Pancreas (tissue), 10 donors: ENCODE results near the gene NNAT. TPM values are rescaled to one million over a fixed set of nuclear protein-coding genes. Genes with fewer than 3 reads are reported as not detected.
"Not testable (repeated sequence)": the region's sequence is repeated elsewhere in the genome, so short reads cannot be mapped to it uniquely, and the experiment has no call there.

Source experiments
- ATAC-seq, 4 donors: fragments of 200-7000 bp; cut with Tn5 transposase; one replicate each; pipeline versions ENCODE4 v1.8.0 to v1.9.1; 2020; ENCODE audit warnings: mild to moderate bottlenecking in 4 of 4, moderate library complexity in 4 of 4
- DNase-seq, 6 donors: peaks; one replicate each; pipeline ENCODE4 v3.0.0-alpha.2; 2020
- FAIRE-seq: peaks from 2 replicates; lab custom pipeline; 2012; peaks lifted over from hg19 to GRCh38; lab: Jason Lieb, UNC
- H3K27ac ChIP-seq, 4 donors: fragments of 200-600 bp; sonication (generic); 1 replicate in 3 of 4; 2 replicates in 1 of 4; pipeline versions ENCODE4 v1.5.0 to v1.8.0; 2020
- H3K27me3 ChIP-seq, 4 donors: fragments of 200-600 bp; one replicate each; pipeline ENCODE4 v1.8.0; 2021
- H3K36me3 ChIP-seq, 3 donors: fragments of 200-600 bp; sonication (generic) in 1 of 3; one replicate each; pipeline versions ENCODE4 v1.5.0 to v1.8.0; 2020 to 2021
- H3K4me1 ChIP-seq, 3 donors: fragments of 200-600 bp; one replicate each; pipeline ENCODE4 v1.8.0; 2021
- H3K4me3 ChIP-seq, 4 donors: fragments of 200-600 bp; sonication (generic) in 2 of 4; one replicate each; pipeline versions ENCODE4 v1.5.0 to v1.8.0; 2020 to 2021
- H3K9me3 ChIP-seq, 4 donors: fragments of 200-600 bp; one replicate each; pipeline ENCODE4 v1.8.0; 2021
- CTCF ChIP-seq, 4 donors: fragments of 200-600 bp; sonication (generic) in 3 of 4; IDR thresholded peaks; one replicate each; pipeline versions ENCODE4 v1.5.0 to v1.8.0; 2021; ENCODE audit warnings: antibody characterized with exemption in 4 of 4
- WGBS, 2 donors: extraction: QIAGEN DNeasy Blood & Tissue Kit; methylation state at CpG; one replicate each; pipeline ENCODE4 v1.1.7; 2013; 5-methylcytosine and 5-hydroxymethylcytosine counted together
- intact Hi-C, 3 donors: fragments of 100-400 bp; cut with DNase I; formaldehyde crosslinking; loops; one replicate each; pipeline versions ENCODE4 v1.11.1 to v1.14.2; 2022
- polyA plus RNA-seq, 2 donors: library from polyadenylated mRNA; stranded (reverse); fragments of 200-250 nt; gene quantifications; one replicate each; pipeline ENCODE4 v1.2.3, GENCODE V29; 2013
- total RNA-seq, 6 donors: library from RNA; stranded (reverse); fragmentation: NEBNext Ultra II Directional in 4 of 6; extraction: Animal tissue kit (Norgen Biotek cat#: 25700) in 4 of 6; gene quantifications; one replicate each; pipeline versions ENCODE4 v1.2.1 to v1.2.4, GENCODE V29; 2021 to 2023
- donor health status: healthy with polysubstance abuse.
- donor health status: DM: no; HTN: no; CAD: no; lungs with moderate emphysema.
- donor health status: DM: no; HTN: no; CAD: no.
- donor health status: control.
- donor health status: control.
- donor health status: Bipolar disorder and iron deficiency.
- donor health status: DM: yes; HTN: yes; CAD: no.
- donor health status: DM: no; HTN: no; CAD: no.
- donor health status: DM: no; HTN: no; CAD: no.
- donor health status: DM: yes; HTN: yes; CAD: no.

The NNAT gene
- total and polyA plus RNA-seq, 8 donors: 0.31 to 1.0 (median 0.63) TPM; not detected in 4

- DNase-seq: no peak
- intact Hi-C loops: no loop called here
Measured at GRCh38 chr20:37542281-37542680, 21.2 kb downstream of the NNAT start.

GRCh38 chr20:37543828-37544227 is 22.8 kb downstream of the NNAT start:
- H3K36me3 ChIP-seq: no peaks in the 10 kb centered on the region
- H3K4me1 ChIP-seq: no peaks in the 10 kb centered on the region
- H3K4me3 ChIP-seq: no peak overlapping the region
- TF ChIP-seq CTCF (IDR thresholded peaks at IDR 0.05): no peak
- 56 to 68% methylated on average over 3 of the region's 3 CpGs for WGBS, 2 donors
- no peaks in the 10 kb centered on the region for H3K27me3 ChIP-seq
- FAIRE-seq: no peak
- DNase-seq: no peak
- intact Hi-C loops: no loop called here
- H3K9me3 ChIP-seq: no peaks in the 10 kb centered on the region
- no peak overlapping the region for H3K27ac ChIP-seq
- ATAC-seq: no peak

More at GRCh38 chr20:37542281-37542680, 21.2 kb downstream of the NNAT start:
- Histone ChIP-seq H3K27ac (no peak overlapping the region), H3K9me3 (no peaks in the 10 kb centered on the region), H3K4me1 (no peaks in the 10 kb centered on the region), H3K36me3 (no peaks in the 10 kb centered on the region), H3K4me3 (no peak overlapping the region), H3K27me3 (no peaks in the 10 kb centered on the region)
- ATAC-seq: no peak
- FAIRE-seq: no peak
- 57 to 60% methylated on average over 6 of the region's 6 CpGs for WGBS, 2 donors
- TF ChIP-seq CTCF (IDR thresholded peaks at IDR 0.05): no peak

GRCh38 chr20:37544386-37544785 is 23.3 kb downstream of the NNAT start:
- DNase-seq (no peak), FAIRE-seq (no peak)
- WGBS, 2 donors: 39 to 47% methylated on average over 3 of the region's 3 CpGs

GRCh38 chr20:37545516-37545915 is 24.5 kb downstream of the NNAT start:
- TF ChIP-seq CTCF (IDR thresholded peaks at IDR 0.05): no peak
- no peaks in the 10 kb centered on the region for H3K36me3 ChIP-seq
- H3K27me3 ChIP-seq: no peaks in the 10 kb centered on the region
- H3K4me1 ChIP-seq: no peaks in the 10 kb centered on the region
- no peak for DNase-seq
- no peak overlapping the region for H3K4me3 ChIP-seq
- no peak for ATAC-seq
- H3K9me3 ChIP-seq: no peaks in the 10 kb centered on the region
- intact Hi-C loops: no loop called here
- 53 to 70% methylated on average over 1 of the region's 1 CpG for WGBS, 2 donors
- no peak for FAIRE-seq
- no peak overlapping the region for H3K27ac ChIP-seq

More at GRCh38 chr20:37544386-37544785, 23.3 kb downstream of the NNAT start:
- intact Hi-C loops: no loop called here
- Histone ChIP-seq H3K9me3 (no peaks in the 10 kb centered on the region), H3K36me3 (no peaks in the 10 kb centered on the region), H3K4me3 (no peak overlapping the region), H3K4me1 (no peaks in the 10 kb centered on the region), H3K27ac (no peak overlapping the region), H3K27me3 (no peaks in the 10 kb centered on the region)
- ATAC-seq: no peak
- no peak for TF ChIP-seq CTCF (IDR thresholded peaks at IDR 0.05)

- H3K36me3 ChIP-seq: no peaks in the 10 kb centered on the region
- H3K27me3 ChIP-seq: no peaks in the 10 kb centered on the region
- no peaks in the 10 kb centered on the region for H3K9me3 ChIP-seq
- no peak overlapping the region for H3K4me3 ChIP-seq
- TF ChIP-seq CTCF (IDR thresholded peaks at IDR 0.05): no peak
- ATAC-seq (no peak), FAIRE-seq (no peak), DNase-seq (no peak)
- H3K27ac ChIP-seq: no peak overlapping the region
- intact Hi-C loops: no loop called here
- no peaks in the 10 kb centered on the region for H3K4me1 ChIP-seq
Measured at GRCh38 chr20:37547912-37548311, 26.9 kb downstream of the NNAT start.

GRCh38 chr20:37550101-37550920 is 29.3 kb downstream of the NNAT start:
- H3K27me3 ChIP-seq, DNase-seq, H3K27ac ChIP-seq, H3K4me1 ChIP-seq, H3K4me3 ChIP-seq, FAIRE-seq, ATAC-seq, H3K36me3 ChIP-seq, intact Hi-C loops, H3K9me3 ChIP-seq: not testable (repeated sequence)
- 51 to 56% methylated on average over 16 of the region's 16 CpGs for WGBS, 2 donors

GRCh38 chr20:37551660-37552059 is 30.6 kb downstream of the NNAT start:
- H3K36me3 ChIP-seq, H3K4me3 ChIP-seq, FAIRE-seq, H3K27ac ChIP-seq, H3K27me3 ChIP-seq, DNase-seq, ATAC-seq, H3K9me3 ChIP-seq, H3K4me1 ChIP-seq, intact Hi-C loops: not testable (repeated sequence)
- 78 to 84% methylated on average over 2 of the region's 2 CpGs for WGBS, 2 donors
